Hair follicle dermal papilla cell (primary cell): ENCODE data around the gene XDH. TPM values are rescaled to one million over a fixed set of nuclear protein-coding genes. Genes with fewer than 3 reads are reported as not detected.

Source experiments
- total RNA-seq: library from RNA; depleted of rRNA; stranded (reverse); fragments of >200 nt; gene quantifications from 2 replicates; pipeline ENCODE4 v1.2.3, GENCODE V29; 2012

The XDH gene
- 0.97 and 1.1 TPM in 2 replicates for total RNA-seq

DNA sequence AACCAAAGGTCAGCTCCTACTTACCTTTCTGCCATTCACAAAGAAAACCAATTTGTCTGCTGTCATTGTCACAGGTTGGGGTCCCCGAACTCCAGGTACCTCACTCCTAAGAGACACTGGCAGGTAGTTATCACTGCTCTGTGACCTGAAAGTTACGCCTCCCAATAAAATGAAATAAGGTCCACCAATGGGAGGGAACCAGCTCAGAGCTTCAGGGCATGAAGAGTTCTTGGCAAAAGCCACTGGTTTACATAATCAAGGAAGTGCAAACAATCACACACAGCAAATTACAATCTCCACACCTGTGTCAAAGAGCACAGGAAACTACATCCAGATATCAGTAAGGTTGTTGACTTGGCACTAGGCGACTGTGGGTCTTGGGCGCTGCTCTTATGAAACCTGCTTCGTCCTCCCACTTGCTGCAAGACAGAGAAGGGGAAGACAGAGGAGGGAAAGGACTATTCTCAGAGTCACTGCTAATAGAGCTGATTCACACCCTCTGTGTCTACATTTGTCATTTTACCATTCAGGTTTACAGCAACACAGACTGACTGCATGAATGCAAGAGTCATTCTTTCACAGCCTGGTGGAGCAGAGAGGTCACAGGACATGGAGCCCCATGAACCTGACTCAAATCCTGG, at the start of gene XDH:
TSS of gene XDH (minus strand) at position 142 of the 641 bp plus-strand sequence. CDS start at position 66, 76 bp downstream.

Other genes with a start within 250 kb of the XDH start
- 0.12 and 0.32 TPM in 2 replicates for gene CAPN14, start 197.2 kb downstream of the XDH start, total RNA-seq
- 86.0 and 88.4 TPM in 2 replicates for gene EHD3, start 180.6 kb downstream of the XDH start, total RNA-seq
- 2.9 and 11.4 TPM in 2 replicates for gene SRD5A2, start 166.2 kb upstream of the XDH start, total RNA-seq